ENCODE data around the gene SATB2.

Gene SATB2

DNA sequence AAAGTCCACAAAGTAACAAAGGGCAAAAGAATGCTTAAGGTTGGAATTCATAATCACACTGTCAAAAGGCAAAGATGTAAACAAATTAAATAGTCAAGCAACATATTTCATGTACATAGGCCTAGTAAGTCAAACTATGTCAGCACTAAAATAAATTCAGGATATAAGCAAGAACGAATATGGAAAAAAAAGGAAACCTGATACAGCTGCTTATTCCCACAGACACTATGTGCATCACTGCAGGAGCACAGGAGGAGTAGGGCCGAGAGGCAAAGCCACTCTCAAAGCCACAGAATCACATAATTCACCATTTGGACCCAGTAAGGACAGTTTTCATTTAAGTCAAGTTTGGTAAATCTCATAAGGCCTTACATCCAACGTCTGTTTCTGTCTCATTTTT lies 116.6 kb downstream of the SATB2 start (continued):
- TF ChIP-seq SNAI2 (CRISPR knock-in tag; IDR thresholded peaks at IDR 0.05): no peak

- no peak for ATAC-seq
- TF ChIP-seq TOX (CRISPR knock-in tag; IDR thresholded peaks at IDR 0.05; ENCODE audit: borderline replicate concordance): no peak
- no peak for TF ChIP-seq SNAI2 (CRISPR knock-in tag; IDR thresholded peaks at IDR 0.05)
- TF ChIP-seq ZFP3 (CRISPR knock-in tag; IDR thresholded peaks at IDR 0.05): no peak
- no peak for TF ChIP-seq RARB (CRISPR knock-in tag; IDR thresholded peaks at IDR 0.05)
- TF ChIP-seq ZNF8 (CRISPR knock-in tag; IDR thresholded peaks at IDR 0.05): no peak
- no peak for TF ChIP-seq CREB5 (CRISPR knock-in tag; IDR thresholded peaks at IDR 0.05; ENCODE audit: low read depth)
- no peak for TF ChIP-seq CSRNP3 (CRISPR knock-in tag; IDR thresholded peaks at IDR 0.05)
- no peak for TF ChIP-seq PATZ1 (CRISPR knock-in tag; IDR thresholded peaks at IDR 0.05; ENCODE audit: borderline replicate concordance)
- TF ChIP-seq, protein P1, sequence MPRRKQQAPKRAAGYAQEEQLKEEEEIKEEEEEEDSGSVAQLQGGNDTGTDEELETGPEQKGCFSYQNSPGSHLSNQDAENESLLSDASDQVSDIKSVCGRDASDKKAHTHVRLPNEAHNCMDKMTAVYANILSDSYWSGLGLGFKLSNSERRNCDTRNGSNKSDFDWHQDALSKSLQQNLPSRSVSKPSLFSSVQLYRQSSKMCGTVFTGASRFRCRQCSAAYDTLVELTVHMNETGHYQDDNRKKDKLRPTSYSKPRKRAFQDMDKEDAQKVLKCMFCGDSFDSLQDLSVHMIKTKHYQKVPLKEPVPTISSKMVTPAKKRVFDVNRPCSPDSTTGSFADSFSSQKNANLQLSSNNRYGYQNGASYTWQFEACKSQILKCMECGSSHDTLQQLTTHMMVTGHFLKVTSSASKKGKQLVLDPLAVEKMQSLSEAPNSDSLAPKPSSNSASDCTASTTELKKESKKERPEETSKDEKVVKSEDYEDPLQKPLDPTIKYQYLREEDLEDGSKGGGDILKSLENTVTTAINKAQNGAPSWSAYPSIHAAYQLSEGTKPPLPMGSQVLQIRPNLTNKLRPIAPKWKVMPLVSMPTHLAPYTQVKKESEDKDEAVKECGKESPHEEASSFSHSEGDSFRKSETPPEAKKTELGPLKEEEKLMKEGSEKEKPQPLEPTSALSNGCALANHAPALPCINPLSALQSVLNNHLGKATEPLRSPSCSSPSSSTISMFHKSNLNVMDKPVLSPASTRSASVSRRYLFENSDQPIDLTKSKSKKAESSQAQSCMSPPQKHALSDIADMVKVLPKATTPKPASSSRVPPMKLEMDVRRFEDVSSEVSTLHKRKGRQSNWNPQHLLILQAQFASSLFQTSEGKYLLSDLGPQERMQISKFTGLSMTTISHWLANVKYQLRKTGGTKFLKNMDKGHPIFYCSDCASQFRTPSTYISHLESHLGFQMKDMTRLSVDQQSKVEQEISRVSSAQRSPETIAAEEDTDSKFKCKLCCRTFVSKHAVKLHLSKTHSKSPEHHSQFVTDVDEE (CRISPR knock-in tag; IDR thresholded peaks at IDR 0.05): no peak
- no peak for TF ChIP-seq ZNF70 (CRISPR knock-in tag; IDR thresholded peaks at IDR 0.05)
- no peak for TF ChIP-seq ESRRG (CRISPR knock-in tag; IDR thresholded peaks at IDR 0.05)
- no peak for TF ChIP-seq GLIS3 (CRISPR knock-in tag; IDR thresholded peaks at IDR 0.05)
- no peak for TF ChIP-seq TCF4 (CRISPR knock-in tag; IDR thresholded peaks at IDR 0.05; ENCODE audit: borderline replicate concordance)
Measured at GRCh38 chr2:199339891-199340605, 117.7 kb downstream of the SATB2 start.

- TF ChIP-seq ZFP30 (CRISPR knock-in tag; IDR thresholded peaks at IDR 0.05) (no peak), CSDC2 (CRISPR knock-in tag; IDR thresholded peaks at IDR 0.05) (no peak), RARB (CRISPR knock-in tag; IDR thresholded peaks at IDR 0.05) (no peak), OSR1 (CRISPR knock-in tag; IDR thresholded peaks at IDR 0.05) (no peak), SNAI2 (CRISPR knock-in tag; IDR thresholded peaks at IDR 0.05) (no peak), BACH2 (CRISPR knock-in tag; IDR thresholded peaks at IDR 0.05; ENCODE audit: borderline replicate concordance) (no peak), PPARA (CRISPR knock-in tag; IDR thresholded peaks at IDR 0.05; ENCODE audit: borderline replicate concordance) (no peak), ESRRG (CRISPR knock-in tag; IDR thresholded peaks at IDR 0.05) (no peak), TCF4 (CRISPR knock-in tag; IDR thresholded peaks at IDR 0.05; ENCODE audit: borderline replicate concordance) (no peak), ZC3H10 (CRISPR knock-in tag; IDR thresholded peaks at IDR 0.05) (no peak), ARNTL (CRISPR knock-in tag; IDR thresholded peaks at IDR 0.05; ENCODE audit: borderline replicate concordance, low read depth) (no peak), TOX (CRISPR knock-in tag; IDR thresholded peaks at IDR 0.05; ENCODE audit: borderline replicate concordance) (no peak), POU6F1 (CRISPR knock-in tag; IDR thresholded peaks at IDR 0.05; ENCODE audit: borderline replicate concordance, low read depth) (no peak), ZFP3 (CRISPR knock-in tag; IDR thresholded peaks at IDR 0.05) (no peak), ZNF8 (CRISPR knock-in tag; IDR thresholded peaks at IDR 0.05) (no peak), CSRNP3 (CRISPR knock-in tag; IDR thresholded peaks at IDR 0.05) (no peak), ISL1 (CRISPR knock-in tag; IDR thresholded peaks at IDR 0.05) (no peak)
- ATAC-seq: no peak
Measured at GRCh38 chr2:199336546-199336945, 121.2 kb downstream of the SATB2 start.

Data from SK-N-SH treated with all-trans-retinoic acid at 6 μM for 48 hours (cell line).